ENCODE measurements around the gene EFCAB11. TPM values are rescaled to one million over a fixed set of nuclear protein-coding genes. Genes with fewer than 3 reads are reported as not detected.

EFCAB11 gene
- total RNA-seq, 1 experiment from 2014 or later: 15.5 TPM

- TF ChIP-seq ARID4B (CRISPR knock-in tag; IDR thresholded peaks at IDR 0.05; ENCODE audit: borderline replicate concordance): no peak
- no peak for TF ChIP-seq ZNF512 (CRISPR knock-in tag; IDR thresholded peaks at IDR 0.05; ENCODE audit: borderline replicate concordance)
- TF ChIP-seq AR (CRISPR knock-in tag; IDR thresholded peaks at IDR 0.05): no peak
- no peak for TF ChIP-seq TEAD4 (CRISPR knock-in tag; IDR thresholded peaks at IDR 0.05)
- TF ChIP-seq PRRX2 (CRISPR knock-in tag; IDR thresholded peaks at IDR 0.05): no peak
- TF ChIP-seq ESRRA (CRISPR knock-in tag; IDR thresholded peaks at IDR 0.05; ENCODE audit: borderline replicate concordance): no peak
Measured at GRCh38 chr14:89748004-89748403, 206.5 kb downstream of the EFCAB11 start (continued).

- Mint-ChIP-seq H3K36me3 (peaks cover 16% of the 10 kb centered on the region), H3K27ac (no peak overlapping the region), H3K4me1 (no peaks in the 10 kb centered on the region), H3K9me3 (peaks cover 40% of the 10 kb centered on the region), H3K4me3 (no peak overlapping the region), H3K27me3 (ENCODE audit: low read depth) (no peaks in the 10 kb centered on the region; the same call in none of the 2 replicates)
- POLR2A ChIA-PET: no interaction called here
- TF ChIP-seq USF1 (CRISPR knock-in tag; IDR thresholded peaks at IDR 0.05) (no peak), ZNF232 (CRISPR knock-in tag; IDR thresholded peaks at IDR 0.05) (no peak), ATF6 (CRISPR knock-in tag; IDR thresholded peaks at IDR 0.05) (no peak), TP53 (CRISPR knock-in tag; IDR thresholded peaks at IDR 0.05) (no peak)
- CTCF ChIA-PET: no interaction called here
- ATAC-seq (no peak), DNase-seq (ENCODE audit: low spot score) (no peak)
Measured at GRCh38 chr14:89747126-89747525, 207.4 kb downstream of the EFCAB11 start.

- DNase-seq (ENCODE audit: low spot score): no peak
- Mint-ChIP-seq H3K9me3 (peaks cover 45% of the 10 kb centered on the region), H3K36me3 (peaks cover 20% of the 10 kb centered on the region), H3K27me3 (ENCODE audit: low read depth) (no peaks in the 10 kb centered on the region; the same call in none of the 2 replicates), H3K4me3 (no peak overlapping the region), H3K4me1 (no peaks in the 10 kb centered on the region), H3K27ac (no peak overlapping the region)
- no peak for TF ChIP-seq JUN (CRISPR knock-in tag; IDR thresholded peaks at IDR 0.05)
- TF ChIP-seq ZNF281 (CRISPR knock-in tag; IDR thresholded peaks at IDR 0.05): no peak
- no peak for TF ChIP-seq STAT6 (CRISPR knock-in tag; conservative IDR thresholded peaks at IDR 0.05; ENCODE audit: low read depth)
- no peak for TF ChIP-seq FOXK1 (CRISPR knock-in tag; IDR thresholded peaks at IDR 0.05)
- TF ChIP-seq FOXP1 (CRISPR knock-in tag; IDR thresholded peaks at IDR 0.05; ENCODE audit: borderline replicate concordance): no peak
- POLR2A ChIA-PET: no interaction called here
- peak; percentile 75 for ATAC-seq
- CTCF ChIA-PET: no interaction called here
Measured at GRCh38 chr14:89746654-89747053, 207.9 kb downstream of the EFCAB11 start.
